Posterior cingulate gyrus (tissue), 11 donors: ENCODE data around the gene TMPRSS4.

Experiments
- DNase-seq, 10 donors: peaks; one replicate each; pipeline versions ENCODE4 v3.0.0 to v3.0.0-alpha.2; 2020 to 2021; ENCODE audit warnings: mixed read lengths in 3 of 10
- intact Hi-C: fragments of 100-400 bp; cut with DNase I; formaldehyde crosslinking; loops from one replicate; pipeline ENCODE4 v1.15.1; 2023

Gene TMPRSS4

GRCh38 chr11:118164885-118165284 is 88.0 kb downstream of the TMPRSS4 start:
- intact Hi-C loops = no loop called here
- peak in 1 of 10 donors; percentile 27 for DNase-seq

GRCh38 chr11:118166641-118167040 is 89.8 kb downstream of the TMPRSS4 start:
- intact Hi-C loops = no loop called here
- peak in 1 of 10 donors; percentile 67 for DNase-seq

- intact Hi-C loops = no loop called here
- no peak for DNase-seq
Measured at GRCh38 chr11:118167253-118167652, 90.4 kb downstream of the TMPRSS4 start.

- peak in 1 of 10 donors; percentile 83 for DNase-seq
- intact Hi-C loops = no loop called here
Measured at GRCh38 chr11:118167906-118168305, 91.0 kb downstream of the TMPRSS4 start.

- DNase-seq = peak in 1 of 10 donors; percentile 53
- intact Hi-C loops = no loop called here
Measured at GRCh38 chr11:118168316-118168715, 91.4 kb downstream of the TMPRSS4 start.

- intact Hi-C loops = no loop called here
- peak in 1 of 10 donors; percentile 45 for DNase-seq
Measured at GRCh38 chr11:118168751-118169150, 91.9 kb downstream of the TMPRSS4 start.

GRCh38 chr11:118169300-118170140 is 92.6 kb downstream of the TMPRSS4 start:
- DNase-seq = peak in 1 of 10 donors; percentile 55
- intact Hi-C loops = no loop called here

- intact Hi-C loops = no loop called here
- peak in 1 of 10 donors; percentile 70 for DNase-seq
Measured at GRCh38 chr11:118170231-118170630, 93.4 kb downstream of the TMPRSS4 start.

GRCh38 chr11:118170882-118171268 is 94.0 kb downstream of the TMPRSS4 start:
- intact Hi-C loops = loop anchor here (1.0 kb wide), 1 partner anchor 26 kb away; no protein-coding TSS in a partner anchor

More at GRCh38 chr11:118170882-118171268, 94.0 kb downstream of the TMPRSS4 start:
- DNase-seq = peak in 1 of 10 donors; percentile 82
